GM18499 (cell line): ENCODE measurements around the gene ZNRF3.

Experiments
- ATAC-seq: cut with Tn5 transposase; IDR thresholded peaks from one replicate; pipeline ENCODE4 v1.9.1; 2021; ENCODE audit warnings: moderate number of reproducible peaks; ENCODE audit not compliant: insufficient read depth, unreplicated experiment

The ZNRF3 gene

GRCh38 chr22:28949788-28950187 lies 66.4 kb downstream of the ZNRF3 start:
- no peak for ATAC-seq

- no peak for ATAC-seq
These were observed 67.4 kb downstream of the ZNRF3 start for GRCh38 chr22:28950617-28951411.

- ATAC-seq: no peak
These were observed 68.2 kb downstream of the ZNRF3 start for GRCh38 chr22:28951530-28951929.

DNA sequence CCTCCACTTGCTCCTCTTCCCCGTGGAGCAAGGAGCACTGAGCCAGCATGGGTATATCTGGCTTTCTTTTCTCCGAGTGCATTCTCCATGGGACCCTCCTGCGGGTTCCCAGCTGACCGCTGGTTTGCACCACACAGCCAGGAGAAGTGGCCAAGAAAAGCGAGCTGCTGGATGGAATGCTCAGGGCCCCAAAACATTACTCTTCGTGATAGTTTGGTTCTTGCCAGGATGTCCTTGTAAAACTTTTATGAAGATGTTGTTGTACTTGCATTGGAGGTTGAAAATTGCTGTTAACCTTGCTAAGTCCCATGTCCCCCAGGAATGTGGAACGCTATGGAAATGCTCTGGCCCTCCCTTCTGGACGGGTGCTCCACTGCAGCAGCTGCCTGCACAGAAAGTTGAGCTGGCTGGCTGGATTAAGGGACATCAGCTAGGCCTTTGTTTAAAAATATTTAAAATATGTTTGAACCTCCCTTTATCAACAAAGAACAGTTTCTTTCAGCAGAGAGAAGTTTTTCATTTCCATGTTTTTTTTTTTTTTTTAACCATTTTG lies 68.7 kb downstream of the ZNRF3 start:
- no peak for ATAC-seq

DNA sequence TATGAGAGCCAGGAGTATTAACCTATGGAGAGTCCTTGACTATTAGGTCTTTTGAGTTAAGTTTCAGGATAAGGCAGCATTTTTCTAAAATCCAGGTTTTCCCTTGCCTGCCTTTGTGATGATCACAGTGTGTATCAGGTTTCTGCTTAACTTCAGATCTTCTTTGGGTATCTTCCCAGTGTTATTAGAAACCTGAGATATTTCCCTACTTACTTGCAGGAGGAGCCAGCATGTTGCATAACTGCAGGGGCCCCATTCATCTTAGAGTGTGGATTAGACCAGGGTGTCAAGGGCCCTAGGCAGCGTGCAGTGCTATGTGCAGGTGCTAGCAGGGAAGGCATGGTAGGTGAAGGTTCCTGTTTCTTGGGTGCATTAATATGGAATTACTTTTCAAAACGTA lies 69.5 kb downstream of the ZNRF3 start:
- no peak for ATAC-seq

GRCh38 chr22:28953403-28953802 lies 70.0 kb downstream of the ZNRF3 start:
- no peak for ATAC-seq

GRCh38 chr22:28953976-28954880 lies 70.9 kb downstream of the ZNRF3 start:
- ATAC-seq: no peak

DNA sequence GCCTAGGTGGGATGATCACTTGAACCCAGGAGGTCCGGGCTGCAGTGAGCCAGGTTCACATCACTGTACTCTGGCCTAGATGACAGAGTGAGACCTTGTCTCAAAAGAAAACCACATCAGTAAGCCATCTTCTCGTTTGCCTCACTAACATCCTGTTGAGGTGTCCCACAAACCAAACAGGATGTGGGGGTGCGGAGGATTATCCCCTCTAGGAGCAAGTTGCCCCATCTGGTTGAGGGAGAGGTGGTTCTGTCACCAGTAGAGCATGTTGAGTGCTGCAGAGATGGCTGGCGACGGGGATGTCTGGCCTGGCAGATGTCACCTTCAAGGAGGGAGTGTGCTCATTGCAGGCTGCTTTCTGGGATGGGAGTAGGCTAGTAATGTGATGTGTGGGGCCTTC lies 72.4 kb downstream of the ZNRF3 start:
- no peak for ATAC-seq

- ATAC-seq: no peak
These were observed 73.1 kb downstream of the ZNRF3 start for GRCh38 chr22:28956506-28956905.

- ATAC-seq: no peak
These were observed 75.2 kb downstream of the ZNRF3 start for GRCh38 chr22:28958611-28959010.

GRCh38 chr22:28962042-28962554 lies 78.7 kb downstream of the ZNRF3 start:
- ATAC-seq: no peak

DNA sequence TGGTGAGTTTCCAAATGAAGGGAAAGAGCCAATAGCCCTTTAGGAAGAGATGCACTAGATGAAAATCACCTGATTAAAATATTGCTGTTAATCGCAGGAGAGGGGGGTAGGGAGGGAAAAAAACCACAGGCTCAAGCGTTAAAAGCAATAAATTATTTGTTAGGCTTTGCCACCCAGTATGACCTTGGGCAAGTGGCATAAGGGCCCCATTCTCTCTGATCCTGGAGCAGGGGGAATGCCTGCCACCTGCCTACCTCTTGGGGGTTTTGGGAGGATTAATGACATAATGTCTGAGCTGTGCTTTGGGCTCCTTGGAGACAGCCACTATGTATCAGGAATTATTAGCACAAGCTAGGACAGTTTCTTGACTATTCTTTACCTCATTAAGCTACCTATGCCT lies 80.0 kb downstream of the ZNRF3 start:
- ATAC-seq: no peak

- no peak for ATAC-seq
These were observed 83.8 kb downstream of the ZNRF3 start for GRCh38 chr22:28967163-28967665.

GRCh38 chr22:28967969-28968368 lies 84.6 kb downstream of the ZNRF3 start:
- no peak for ATAC-seq

DNA sequence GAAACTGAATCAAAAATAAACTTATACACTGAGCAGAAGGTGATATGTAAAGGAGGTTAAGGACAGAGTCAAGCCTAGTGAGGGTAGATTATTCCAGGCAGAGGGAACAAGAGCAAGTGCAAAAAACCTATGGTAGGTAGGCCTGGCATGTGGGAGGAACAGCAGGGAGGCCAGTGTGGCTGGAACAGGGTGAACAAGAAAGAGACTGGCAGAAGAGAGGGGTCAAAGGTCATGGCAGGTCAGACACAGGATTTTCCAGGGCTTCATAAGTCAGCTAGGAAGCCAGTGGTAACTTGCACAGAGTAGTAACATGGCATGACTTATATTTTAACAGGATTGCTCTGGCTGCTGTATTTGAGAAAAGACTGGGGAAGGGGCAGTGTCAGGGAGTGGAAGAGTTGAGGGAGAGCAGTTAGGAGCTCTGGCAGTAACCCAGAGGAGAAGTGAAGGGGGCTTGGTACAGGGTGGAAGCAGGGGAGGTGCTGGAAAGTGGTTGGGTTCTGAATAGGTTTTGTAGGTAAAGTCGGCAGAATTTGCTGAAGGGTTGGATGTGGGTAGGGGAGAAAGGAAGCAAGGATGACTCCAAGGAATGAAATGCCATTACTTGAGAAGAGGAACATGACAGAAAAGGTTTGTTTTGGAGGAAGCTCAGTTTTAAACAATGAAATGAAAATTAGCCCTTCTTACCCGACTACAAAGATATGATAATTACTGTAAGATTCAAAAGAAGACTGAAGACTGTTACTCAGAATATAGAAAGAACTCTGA lies 86.2 kb downstream of the ZNRF3 start:
- no peak for ATAC-seq

- ATAC-seq: no peak
These were observed 90.0 kb downstream of the ZNRF3 start for GRCh38 chr22:28973352-28973751.

DNA sequence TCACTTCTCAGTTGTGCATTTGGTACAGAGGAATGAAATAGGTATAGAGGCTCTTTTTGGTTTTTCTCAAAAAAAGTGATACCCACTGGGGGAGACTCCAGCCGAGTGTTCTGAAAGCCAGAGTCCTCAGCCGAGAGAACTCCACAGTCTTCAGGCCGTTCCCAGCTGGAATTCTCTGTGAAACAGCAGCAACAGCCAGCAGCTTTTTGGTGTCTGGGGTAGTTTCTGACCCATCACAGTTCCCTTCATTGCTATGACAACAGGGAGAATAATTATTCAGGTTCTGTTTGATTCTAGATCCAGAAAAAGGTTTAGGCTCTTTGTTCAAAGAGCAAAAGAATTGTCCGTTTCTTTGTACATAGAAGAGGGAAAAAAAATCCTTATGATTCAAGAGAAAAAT lies 93.7 kb downstream of the ZNRF3 start:
- ATAC-seq: no peak

DNA sequence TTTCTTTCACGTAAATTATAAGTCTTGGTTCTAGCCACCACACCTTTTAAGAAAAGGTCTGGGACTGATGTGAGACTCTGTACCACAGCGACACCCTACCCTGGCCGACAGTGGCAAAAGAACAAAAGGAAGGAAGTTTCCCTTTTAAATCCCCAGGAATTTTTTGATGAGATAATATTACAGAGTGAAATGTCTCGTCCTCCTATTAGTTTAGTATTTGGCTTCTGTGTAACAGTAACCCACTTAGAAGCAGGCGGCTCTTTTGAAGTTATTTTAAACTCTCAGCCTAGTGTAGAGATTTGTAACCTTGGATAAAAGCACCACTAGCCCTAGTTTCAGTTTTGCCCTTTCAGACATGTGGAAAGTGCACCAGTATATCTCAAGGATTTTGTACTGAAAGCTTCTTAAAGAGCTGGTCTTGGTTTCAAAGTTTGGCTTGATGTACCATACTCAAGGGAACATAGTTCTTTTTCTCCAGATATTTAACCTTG lies 94.2 kb downstream of the ZNRF3 start:
- ATAC-seq: no peak

- no peak for ATAC-seq
These were observed 94.8 kb downstream of the ZNRF3 start for GRCh38 chr22:28978158-28978557.
